HG03520 (cell line): Measurements from ENCODE around the gene WDR12.
"Not testable (repeated sequence)": the region's sequence is repeated elsewhere in the genome, so short reads cannot be mapped to it uniquely, and the experiment has no call there.

ENCODE experiments used
- ATAC-seq: cut with Tn5 transposase; IDR thresholded peaks from one replicate; pipeline ENCODE4 v1.9.1; 2021; ENCODE audit warnings: mild to moderate bottlenecking, moderate library complexity; ENCODE audit not compliant: unreplicated experiment

WDR12 gene

DNA sequence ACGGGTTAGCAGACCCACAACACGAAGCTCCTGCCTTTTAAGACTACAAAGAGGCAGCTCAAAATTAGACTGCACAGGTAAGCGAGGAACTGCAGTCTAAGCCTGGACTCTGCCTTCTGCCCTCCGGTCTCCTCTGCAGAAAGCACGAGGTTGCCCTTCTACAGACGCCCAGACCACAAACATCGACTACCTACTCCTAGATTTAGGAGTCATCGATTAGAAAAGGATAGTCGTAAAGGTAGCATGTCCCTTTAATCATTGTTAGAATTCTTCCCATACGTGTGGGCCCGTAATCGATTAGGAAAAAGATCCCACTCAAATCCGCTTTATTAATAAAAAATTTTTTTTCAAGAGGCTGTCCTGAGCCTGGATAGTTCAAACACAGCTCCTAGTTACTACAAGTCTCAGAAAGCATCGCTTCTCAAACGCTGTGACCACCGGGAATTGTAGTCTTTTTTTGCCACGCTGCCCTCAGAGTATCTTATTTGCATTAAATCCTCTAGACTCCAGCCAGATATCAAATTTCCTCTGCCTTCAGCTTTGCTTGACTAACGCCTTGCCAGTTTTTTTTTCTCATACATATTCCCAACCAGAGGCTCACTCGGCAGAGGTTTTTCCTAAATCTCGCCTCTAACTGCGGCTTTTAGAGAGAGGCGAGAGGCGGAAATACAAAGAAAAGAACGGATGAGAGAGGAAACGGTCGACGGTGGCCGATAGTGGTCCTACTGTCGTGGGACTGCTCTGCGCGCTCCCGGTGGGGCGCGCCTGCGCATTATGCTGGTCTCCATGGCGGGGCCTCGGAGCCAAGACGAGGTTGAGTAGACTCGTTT is at the start of gene WDR12, which contains the start of gene CARF:
WDR12 (minus strand) TSS at position 162 of the 830 bp plus-strand sequence. CDS start 197 bp downstream, outside the sequence.
CARF (plus strand) TSS at position 764 of the 830 bp plus-strand sequence. CDS start 29,628 bp downstream, outside the sequence.
- peak; percentile 78 for ATAC-seq

DNA sequence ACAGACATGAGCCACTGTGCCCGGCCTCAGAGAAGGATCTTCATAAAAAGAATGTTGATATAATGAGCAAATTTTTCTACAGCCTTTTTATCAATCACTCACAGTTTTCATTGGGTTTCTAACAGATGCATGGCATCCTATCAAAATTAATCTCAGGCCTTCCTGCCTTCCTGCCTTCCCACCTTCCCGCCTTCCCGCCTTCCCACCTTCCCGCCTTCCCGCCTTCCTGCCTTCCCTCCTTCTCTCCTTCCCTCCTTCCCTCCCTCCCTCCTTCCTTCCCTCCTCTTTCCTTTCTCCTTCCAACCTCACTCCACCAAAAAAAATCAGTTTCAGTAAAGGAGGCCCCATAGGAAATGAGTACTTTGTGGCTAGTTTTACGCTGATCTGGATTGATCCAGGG is 49.1 kb upstream of the WDR12 start:
- no peak for ATAC-seq

DNA sequence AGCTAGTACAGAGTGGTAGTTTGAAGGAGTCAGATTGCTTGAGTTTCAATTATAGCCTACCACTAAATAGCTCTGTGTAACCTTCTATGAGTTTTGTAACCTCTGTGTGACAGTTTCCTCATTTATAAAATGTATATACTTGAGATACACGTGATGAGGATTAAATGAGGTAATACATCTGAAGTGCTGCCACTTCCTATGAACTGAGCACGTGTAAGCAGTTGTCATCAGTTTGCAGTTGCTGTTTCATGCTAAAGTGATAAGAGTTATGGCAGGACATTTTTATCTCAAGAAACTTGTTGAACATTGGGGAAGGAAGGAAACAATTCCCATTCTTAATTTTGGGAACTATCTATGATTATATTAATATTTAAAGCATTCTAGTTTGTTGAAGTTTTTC is 39.1 kb upstream of the WDR12 start:
- ATAC-seq, result no peak

DNA sequence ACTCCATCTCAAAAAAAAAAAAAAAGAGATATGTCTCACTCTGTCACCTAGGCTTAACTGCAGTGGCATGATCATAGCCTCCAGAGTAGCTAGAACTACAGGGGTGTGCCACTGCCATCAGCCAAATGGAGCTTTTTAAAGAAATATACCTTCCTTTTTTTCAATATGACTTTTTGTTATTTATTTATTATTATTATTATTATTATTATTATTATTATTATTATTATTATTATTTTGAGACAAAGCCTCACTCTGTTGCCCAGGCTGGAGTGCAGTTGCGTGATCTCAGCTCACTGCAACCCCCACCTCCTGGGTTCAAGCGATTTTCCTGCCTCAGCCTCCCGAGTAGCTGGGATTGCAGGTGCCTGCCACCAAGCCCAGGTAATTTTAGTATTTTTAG is 37.9 kb upstream of the WDR12 start:
- ATAC-seq, result not testable (repeated sequence)

DNA sequence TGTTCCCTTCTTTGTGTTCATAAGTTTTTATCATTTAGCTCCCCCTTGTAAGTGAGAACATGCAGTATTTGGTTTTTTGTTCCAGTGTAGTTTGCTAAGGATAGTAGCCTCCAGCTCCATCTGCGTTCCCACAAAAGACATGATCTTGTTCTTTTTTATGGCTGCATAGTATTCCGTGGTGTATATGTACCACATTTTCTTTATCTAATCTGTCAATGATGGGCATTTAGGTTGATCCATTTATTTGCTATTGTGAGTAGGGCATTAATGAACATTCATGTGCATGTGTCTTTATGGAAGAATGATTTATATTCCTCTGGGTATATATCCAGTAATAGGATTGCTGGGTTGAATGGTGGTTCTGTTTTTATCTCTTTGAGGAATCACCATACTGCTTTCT is 34.0 kb upstream of the WDR12 start:
- ATAC-seq, result no peak

DNA sequence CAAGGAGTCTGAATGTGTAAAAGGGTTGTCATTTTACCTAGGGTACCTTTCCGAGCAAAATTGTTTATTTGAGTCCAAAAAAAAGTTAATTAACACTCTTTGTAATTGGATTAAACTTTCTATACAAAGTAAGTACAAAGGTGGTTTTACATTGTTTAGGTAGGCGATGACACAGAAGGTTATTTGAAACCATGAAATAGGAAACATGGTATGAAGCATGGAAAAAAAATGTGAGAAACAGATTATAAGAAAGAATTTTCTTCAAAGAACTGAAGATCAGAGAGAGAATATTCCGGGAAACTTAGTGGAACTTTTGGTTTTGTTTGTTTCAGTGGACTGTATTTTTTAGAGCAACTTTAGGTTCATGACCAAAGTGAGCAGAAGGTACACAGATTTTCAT is 33.3 kb upstream of the WDR12 start:
- no peak for ATAC-seq

DNA sequence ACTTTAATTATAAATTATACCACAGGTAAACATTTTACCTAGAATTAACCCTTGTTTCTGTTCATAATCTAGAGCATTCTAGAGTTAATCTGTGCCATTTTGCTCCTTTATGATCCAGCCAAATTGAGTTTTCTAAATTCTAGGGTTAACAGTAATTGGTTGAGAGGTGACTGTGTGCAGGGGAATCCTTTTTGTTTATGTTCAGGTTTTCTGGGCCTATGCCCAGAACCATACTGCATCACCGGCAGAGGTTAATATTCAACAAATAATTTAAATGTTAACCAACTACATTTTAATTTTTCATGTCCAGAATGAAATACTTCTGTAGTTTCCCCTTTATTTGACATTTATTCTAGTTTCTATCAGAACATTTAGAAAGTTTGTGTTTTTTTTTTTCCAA is 32.9 kb upstream of the WDR12 start:
- ATAC-seq, result no peak

DNA sequence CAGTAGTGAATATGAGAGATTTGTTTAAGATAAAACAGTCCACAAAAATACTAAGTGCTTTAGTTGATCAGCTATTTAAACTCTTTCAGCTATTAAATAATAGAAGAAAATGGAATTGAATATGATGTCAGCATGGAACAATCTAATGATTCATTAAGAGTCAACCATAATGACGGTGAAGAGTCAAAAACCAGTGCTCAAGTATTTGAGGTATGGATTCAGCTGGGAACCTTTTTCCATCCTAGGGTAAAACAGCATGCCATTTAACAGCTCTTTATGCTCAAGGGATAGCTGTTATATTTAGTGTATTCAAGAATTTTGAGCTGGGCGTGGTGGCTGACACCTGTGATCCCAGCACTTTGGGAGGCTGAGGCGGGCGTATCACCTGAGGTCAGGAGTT is 30.3 kb upstream of the WDR12 start:
- ATAC-seq, result no peak

DNA sequence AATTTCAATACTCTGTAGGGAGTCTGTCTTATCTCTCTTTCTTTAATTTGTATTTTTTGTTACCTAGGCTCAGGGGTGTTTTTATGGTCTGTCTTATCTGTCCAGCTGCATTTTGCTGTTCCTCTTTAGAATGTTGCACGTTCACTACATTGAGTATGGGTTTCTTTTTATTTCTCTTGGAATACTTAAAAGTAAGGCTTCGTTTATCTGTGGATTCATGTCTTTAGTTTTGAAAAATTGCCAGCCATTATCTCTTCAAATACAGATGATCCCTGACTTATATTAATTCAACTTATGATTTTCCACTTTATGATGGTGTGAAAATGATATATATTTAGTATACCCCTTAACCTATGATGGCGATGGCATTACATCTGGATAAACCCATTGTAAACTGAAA is 27.5 kb upstream of the WDR12 start:
- no peak for ATAC-seq

DNA sequence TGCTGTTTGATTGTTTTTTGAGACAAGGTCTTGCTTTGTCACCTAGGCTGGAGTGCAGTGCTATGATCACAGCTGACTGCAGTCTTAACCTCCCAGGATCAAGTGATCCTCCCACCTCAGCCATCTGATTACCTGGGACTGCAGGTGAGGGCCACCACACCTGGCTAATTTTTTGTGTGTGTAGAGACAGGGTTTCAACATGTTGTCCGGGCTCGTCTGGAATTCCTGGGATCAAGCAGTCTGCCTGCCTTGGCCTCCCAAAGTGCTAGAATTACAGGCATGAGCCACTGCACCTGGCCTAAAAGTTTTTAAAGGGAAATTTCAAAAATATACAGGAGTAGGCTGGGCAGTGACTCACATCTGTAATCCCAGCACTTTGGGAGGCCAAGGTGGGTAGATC is 23.0 kb upstream of the WDR12 start:
- no peak for ATAC-seq

DNA sequence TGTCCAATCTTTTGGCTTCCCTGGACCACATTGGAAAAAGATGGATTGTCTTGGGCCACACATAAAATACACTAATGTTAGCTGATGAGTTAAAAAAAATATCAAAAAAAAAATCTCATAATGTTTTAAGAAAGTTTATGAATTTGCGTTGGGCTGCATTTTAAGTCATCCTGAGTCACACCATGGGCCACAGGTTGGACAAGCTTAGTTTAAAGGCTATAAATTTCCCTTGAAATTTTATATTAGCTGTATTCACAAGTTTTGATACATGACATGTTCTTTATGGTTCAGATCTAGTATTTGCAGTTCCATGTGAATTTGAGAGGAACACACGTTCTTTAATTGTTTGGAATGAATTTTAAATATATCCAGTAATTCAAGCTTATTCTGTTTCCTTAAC is 22.5 kb upstream of the WDR12 start:
- no peak for ATAC-seq

DNA sequence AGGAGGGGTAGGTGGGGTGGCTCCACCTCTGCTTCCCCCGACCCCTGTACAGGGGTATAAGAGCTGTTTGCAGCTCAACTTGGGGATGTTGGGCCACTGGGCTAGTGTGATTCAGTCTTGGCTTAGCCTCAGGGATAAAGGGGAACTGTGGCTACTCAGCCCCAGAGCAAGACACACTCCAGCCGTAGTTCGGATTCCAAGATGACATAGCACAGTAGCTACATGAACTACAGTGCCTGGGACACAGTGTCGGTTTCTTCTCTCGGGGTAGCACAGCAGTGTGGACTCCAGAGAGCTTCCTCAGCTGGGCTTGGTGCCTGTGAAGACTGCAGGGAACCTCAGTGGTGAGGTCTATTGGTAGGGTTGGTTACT is 21.7 kb upstream of the WDR12 start:
- ATAC-seq, result no peak

DNA sequence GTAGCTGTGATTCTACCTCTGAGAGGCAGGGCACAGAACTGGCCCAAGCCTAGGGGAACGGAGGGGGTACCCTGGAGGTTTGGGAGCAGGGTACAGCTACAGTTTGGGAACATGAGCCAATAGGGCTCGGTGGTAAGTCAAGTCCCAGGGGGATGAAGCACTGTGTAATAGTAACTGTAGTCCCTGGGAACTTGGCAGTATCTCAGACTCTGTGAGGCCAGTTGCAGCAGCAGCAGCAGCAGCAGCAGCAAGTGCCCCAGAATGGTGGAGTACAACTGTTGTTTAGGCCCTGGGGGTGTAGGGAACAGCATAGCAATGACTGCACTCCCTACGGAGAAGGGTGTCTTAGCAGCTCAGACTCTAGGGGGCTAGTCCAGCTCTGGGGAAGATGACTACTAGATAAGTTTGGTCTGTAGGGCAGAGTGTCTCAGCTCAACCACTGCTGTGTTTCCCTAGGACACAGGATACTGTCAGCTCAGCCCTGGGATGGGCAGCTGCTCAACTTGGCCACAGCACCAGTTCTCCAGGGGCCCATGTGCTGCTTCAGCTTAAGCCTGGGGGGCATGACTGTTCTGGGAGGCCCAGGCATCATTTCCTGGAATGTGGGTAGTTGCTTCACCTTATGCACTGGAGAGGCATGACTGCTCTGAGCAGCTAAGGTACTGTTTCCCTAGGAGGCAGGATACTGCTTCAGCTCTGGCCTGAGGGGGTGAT is 21.1 kb upstream of the WDR12 start:
- no peak for ATAC-seq

DNA sequence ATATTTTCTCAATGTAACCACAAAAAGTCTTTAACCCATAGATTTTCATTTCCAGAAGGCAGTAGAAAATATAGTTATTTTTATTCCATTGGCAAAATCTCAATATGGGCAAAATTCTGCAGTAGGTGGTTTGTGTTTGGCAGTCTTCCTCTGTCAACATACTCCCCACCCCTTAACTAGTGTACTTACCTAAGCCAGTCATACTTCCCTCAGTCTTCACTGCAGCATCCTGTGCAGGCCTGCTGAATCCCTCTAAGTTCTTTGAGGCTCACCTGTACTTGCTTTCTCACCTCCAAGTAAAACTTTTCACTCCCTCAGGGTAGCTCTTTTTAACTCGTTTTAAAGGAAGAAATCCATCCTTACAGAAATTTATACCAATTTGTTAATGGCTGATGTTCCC is 7.4 kb upstream of the WDR12 start:
- ATAC-seq, result no peak

DNA sequence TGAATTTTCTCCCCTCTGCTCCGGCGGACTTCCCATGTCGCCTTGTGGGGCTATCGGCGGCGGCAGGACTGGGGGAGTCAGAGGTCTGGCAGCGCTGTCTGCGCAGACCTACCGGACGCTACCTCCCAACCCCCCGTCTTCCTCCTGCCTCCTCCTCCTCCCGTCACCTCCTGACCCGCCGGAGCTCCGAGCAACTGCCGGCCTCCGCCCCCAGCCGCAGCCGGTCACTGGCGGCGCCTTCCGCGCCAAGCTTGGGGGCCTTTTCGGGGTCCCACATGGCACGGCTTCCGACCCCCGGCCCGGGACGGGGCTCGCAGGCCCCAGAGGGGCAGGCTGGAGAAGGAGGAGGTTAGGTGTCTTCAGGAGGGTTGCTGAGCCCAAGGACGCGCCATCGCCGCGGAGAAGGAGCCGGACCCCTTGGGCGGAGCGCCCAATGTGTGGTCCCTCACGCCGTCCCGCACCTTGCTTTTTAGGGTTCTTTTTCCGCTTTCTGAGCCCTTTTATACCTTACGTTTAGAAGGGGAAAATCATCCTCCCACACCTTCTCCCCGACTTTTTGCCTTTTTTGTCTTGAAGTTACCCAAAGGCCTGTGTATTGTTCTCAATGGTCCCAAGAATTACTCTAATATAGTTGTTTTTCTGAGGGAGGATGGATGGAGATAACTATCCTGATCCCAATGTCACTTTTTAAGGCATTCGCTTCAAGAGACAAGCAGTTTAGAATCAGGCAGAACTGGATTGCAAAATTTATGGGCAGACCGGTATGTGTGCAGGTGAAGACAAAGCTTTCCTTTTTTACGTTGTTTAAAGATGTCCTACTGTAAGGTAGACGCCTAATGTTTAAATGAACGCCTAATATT is 1.1 kb upstream of the WDR12 start:
- ATAC-seq, result peak; percentile 42

DNA sequence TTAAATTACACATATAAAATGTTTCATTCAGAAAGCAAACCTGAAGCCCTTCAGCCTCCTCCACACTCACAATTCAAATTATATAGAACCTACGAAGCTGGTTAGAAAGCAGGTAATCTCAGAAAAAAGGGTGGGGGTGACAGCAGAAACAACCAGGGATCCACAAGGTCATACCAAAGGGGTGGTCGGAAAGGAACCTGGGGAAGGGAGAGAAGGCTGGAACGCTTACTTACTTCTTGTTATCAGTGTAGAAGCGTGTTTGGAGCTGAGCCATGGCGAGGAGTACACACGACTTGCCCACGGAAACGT is 316 bp downstream of the WDR12 start:
- peak; percentile 16 for ATAC-seq

DNA sequence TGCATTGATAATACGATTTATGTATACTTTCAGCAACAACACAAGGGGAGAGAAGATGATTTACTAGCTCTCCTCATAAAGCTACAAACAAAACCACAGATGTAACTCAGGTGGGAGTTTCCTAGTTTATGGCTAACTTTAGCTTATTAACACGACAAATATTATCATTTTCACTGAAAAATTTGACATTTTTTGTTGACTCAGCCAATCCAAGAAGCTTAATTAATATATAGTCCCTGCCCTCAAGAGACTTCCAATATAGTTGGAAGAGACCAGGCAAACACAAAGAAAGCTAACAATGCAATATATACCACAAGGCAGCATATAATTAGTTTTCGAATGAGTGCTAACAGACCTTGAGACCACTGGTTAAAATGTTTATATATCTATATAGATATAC is 775 bp downstream of the WDR12 start:
- ATAC-seq, result no peak

DNA sequence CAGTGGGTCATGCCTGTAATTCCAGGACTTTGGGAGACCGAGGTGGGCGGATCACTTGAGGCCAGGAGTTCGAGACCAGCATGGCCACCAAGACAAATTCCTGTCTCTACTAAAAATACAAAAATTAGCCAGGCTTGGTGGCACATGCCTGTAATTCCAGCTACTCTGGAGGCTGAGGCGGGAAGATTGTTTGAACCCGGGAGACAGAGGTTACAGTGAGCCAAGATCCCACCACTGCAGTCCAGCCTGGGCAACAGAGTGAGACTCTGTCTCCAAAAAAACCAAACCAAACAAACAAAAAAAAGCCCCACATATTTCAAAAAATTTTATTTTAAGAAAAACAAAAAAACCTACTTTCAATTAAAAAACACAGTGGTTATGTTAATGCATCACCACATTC is 1.2 kb downstream of the WDR12 start:
- not testable (repeated sequence) for ATAC-seq

DNA sequence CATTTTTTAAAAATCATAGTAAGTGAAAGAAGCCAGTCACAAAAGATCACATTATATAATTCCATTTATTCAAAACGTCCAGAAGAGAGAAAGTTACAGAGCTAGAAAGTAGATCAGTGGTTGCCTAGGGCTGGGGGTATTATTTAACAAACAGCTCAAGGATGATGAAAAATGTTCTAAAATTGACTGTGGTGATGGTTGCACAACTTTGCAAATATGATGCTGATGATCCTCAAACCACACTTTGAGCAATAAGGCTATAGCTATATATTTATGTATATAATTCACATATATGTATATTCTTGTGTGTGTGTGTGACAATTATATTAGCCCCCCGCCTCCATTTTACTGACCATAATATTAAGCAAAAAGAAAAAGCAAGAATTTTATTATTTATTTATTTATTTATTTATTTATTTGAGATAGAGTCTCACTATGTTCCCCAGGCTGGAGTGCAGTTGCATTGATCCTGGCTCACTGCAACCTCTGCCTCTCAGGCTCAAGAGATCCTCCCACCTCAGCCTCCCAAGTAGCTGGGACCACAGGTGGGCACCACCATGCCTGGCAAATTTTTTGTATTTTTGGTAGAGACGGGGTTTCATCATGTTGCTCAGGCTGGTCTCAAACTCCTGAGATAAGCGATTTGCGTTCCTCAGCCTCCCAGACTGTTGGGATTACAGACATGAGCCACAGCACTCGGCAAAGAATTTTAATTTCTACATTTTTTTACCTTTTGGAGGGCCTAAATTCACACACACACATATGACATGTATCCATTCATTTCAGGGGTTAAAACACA is 1.9 kb downstream of the WDR12 start:
- ATAC-seq, result no peak

DNA sequence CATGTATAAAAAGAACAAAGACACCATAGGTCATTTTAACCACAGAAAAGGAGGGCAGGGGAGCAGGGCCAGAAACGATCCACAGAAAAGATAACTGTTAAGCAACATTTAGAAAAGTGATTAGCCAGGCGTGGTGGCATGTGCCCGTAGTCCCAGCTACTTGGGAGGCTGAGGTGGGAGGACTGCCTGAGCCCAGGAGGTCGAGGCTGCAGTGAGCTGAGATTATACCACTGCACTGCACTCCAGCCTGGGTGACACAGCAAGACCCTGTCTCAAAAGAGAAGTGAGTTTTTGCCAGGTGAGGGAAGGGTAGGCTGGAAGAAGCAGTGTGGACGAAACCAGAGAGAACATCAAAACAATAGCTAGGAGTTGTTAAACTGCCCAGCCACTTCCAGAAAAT is 3.3 kb downstream of the WDR12 start:
- ATAC-seq, result no peak

DNA sequence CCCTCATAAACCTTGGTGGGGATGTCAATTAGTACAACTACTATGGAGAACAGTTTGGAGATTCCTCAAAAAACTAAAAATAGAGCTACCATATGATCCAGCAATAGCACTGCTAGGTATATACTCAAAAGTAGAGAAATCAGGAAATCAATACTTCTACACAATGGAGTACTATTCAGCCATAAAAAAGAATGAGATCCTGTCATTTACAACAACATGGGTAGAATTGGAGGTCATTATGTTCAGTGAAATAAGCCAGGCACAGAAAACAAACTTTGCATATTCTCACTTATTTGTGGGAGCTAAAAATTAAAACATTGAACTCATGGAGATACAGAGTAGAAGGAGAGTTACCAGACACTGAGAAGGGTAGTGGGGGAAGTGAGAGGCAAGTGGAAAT is 6.0 kb downstream of the WDR12 start:
- not testable (repeated sequence) for ATAC-seq
